Left renal pelvis (tissue), 4 donors: ENCODE data around the gene FAM170B. TPM values are rescaled to one million over a fixed set of nuclear protein-coding genes. Genes with fewer than 3 reads are reported as not detected.

Source experiments
- DNase-seq, 4 donors: peaks; one replicate each; pipeline ENCODE4 v3.0.0-alpha.2; 2013; ENCODE audit warnings: low read depth in 4 of 4, low spot score in 3 of 4
- polyA plus RNA-seq, 4 donors: library from polyadenylated mRNA; unstranded; fragments of 120-200 nt; gene quantifications; one replicate each; pipeline ENCODE4 v1.2.1, GENCODE V29; 2013; ENCODE audit not compliant: insufficient read length in 4 of 4

The FAM170B gene
- not detected for polyA plus RNA-seq

- DNase-seq, result no peak
Observed at GRCh38 chr10:49133706-49134248, at the start of gene FAM170B. FAM170B (minus strand) TSS chr10:49134021; CDS start chr10:49133918, 103 bp downstream.

- no peak for DNase-seq
Observed at GRCh38 chr10:49182776-49183175, 49.0 kb upstream of the FAM170B start.

GRCh38 chr10:49180444-49180860 is 46.6 kb upstream of the FAM170B start:
- DNase-seq, result no peak

- no peak for DNase-seq
Observed at GRCh38 chr10:49179699-49180443, 46.0 kb upstream of the FAM170B start.

GRCh38 chr10:49178489-49179471 is 45.0 kb upstream of the FAM170B start:
- DNase-seq, result no peak

- no peak for DNase-seq
Observed at GRCh38 chr10:49177391-49178355, 43.9 kb upstream of the FAM170B start.

GRCh38 chr10:49176310-49177268 is 42.8 kb upstream of the FAM170B start:
- DNase-seq, result no peak

- no peak for DNase-seq
Observed at GRCh38 chr10:49175587-49176309, 41.9 kb upstream of the FAM170B start.

- no peak for DNase-seq
Observed at GRCh38 chr10:49174926-49175500, 41.2 kb upstream of the FAM170B start.

- DNase-seq, result no peak
Observed at GRCh38 chr10:49174261-49174925, 40.6 kb upstream of the FAM170B start.

GRCh38 chr10:49173853-49174252 is 40.0 kb upstream of the FAM170B start:
- no peak for DNase-seq

- DNase-seq, result no peak
Observed at GRCh38 chr10:49173201-49173772, 39.5 kb upstream of the FAM170B start.

GRCh38 chr10:49172777-49173132 is 38.9 kb upstream of the FAM170B start:
- DNase-seq, result no peak

- DNase-seq, result no peak
Observed at GRCh38 chr10:49172061-49172776, 38.4 kb upstream of the FAM170B start.

- no peak for DNase-seq
Observed at GRCh38 chr10:49171326-49172060, 37.7 kb upstream of the FAM170B start.
